Measurements from ENCODE around the gene CHMP6.
"Not testable (repeated sequence)": the region's sequence is repeated elsewhere in the genome, so short reads cannot be mapped to it uniquely, and the experiment has no call there.

CHMP6 gene

GRCh38 chr17:81011951-81012350 lies 20.3 kb downstream of the CHMP6 start:
- no peak for DNase-seq (ENCODE audit: low read depth in 3 of 3)

- DNase-seq (ENCODE audit: low read depth in 3 of 3) = no peak
Measured at GRCh38 chr17:81012574-81013447, 21.2 kb downstream of the CHMP6 start.

GRCh38 chr17:81013642-81014041 lies 22.0 kb downstream of the CHMP6 start:
- no peak for DNase-seq (ENCODE audit: low read depth in 3 of 3)

GRCh38 chr17:81015136-81015535 lies 23.5 kb downstream of the CHMP6 start:
- DNase-seq (ENCODE audit: low read depth in 3 of 3) = no peak

GRCh38 chr17:81016575-81016974 lies 24.9 kb downstream of the CHMP6 start:
- no peak for DNase-seq (ENCODE audit: low read depth in 3 of 3)

GRCh38 chr17:81017330-81017729 lies 25.7 kb downstream of the CHMP6 start:
- DNase-seq (ENCODE audit: low read depth in 3 of 3) = not testable (repeated sequence)

GRCh38 chr17:81018044-81018802 lies 26.6 kb downstream of the CHMP6 start:
- DNase-seq (ENCODE audit: low read depth in 3 of 3) = no peak

GRCh38 chr17:81019563-81020442 lies 28.2 kb downstream of the CHMP6 start:
- no peak for DNase-seq (ENCODE audit: low read depth in 3 of 3)

GRCh38 chr17:81020443-81020766 lies 28.8 kb downstream of the CHMP6 start:
- DNase-seq (ENCODE audit: low read depth in 3 of 3) = no peak

GRCh38 chr17:81020767-81021497 lies 29.3 kb downstream of the CHMP6 start:
- no peak for DNase-seq (ENCODE audit: low read depth in 3 of 3)

- DNase-seq (ENCODE audit: low read depth in 3 of 3) = no peak
Measured at GRCh38 chr17:81021531-81022343, 30.1 kb downstream of the CHMP6 start.

GRCh38 chr17:81022344-81022676 lies 30.7 kb downstream of the CHMP6 start:
- no peak for DNase-seq (ENCODE audit: low read depth in 3 of 3)

- DNase-seq (ENCODE audit: low read depth in 3 of 3) = no peak
Measured at GRCh38 chr17:81025065-81025740, 33.6 kb downstream of the CHMP6 start.

- DNase-seq (ENCODE audit: low read depth in 3 of 3) = no peak
Measured at GRCh38 chr17:81025741-81026129, 34.1 kb downstream of the CHMP6 start.

GRCh38 chr17:81026266-81027036 lies 34.8 kb downstream of the CHMP6 start:
- no peak for DNase-seq (ENCODE audit: low read depth in 3 of 3)

GRCh38 chr17:81027038-81027437 lies 35.4 kb downstream of the CHMP6 start:
- DNase-seq (ENCODE audit: low read depth in 3 of 3) = no peak

- no peak for DNase-seq (ENCODE audit: low read depth in 3 of 3)
Measured at GRCh38 chr17:81027591-81028505, 36.2 kb downstream of the CHMP6 start.

- no peak for DNase-seq (ENCODE audit: low read depth in 3 of 3)
Measured at GRCh38 chr17:81028506-81028858, 36.8 kb downstream of the CHMP6 start.
